Adrenal gland (tissue), 5 donors: ENCODE results near the gene IFNAR1.

ENCODE experiments used
- POLR2A ChIP-seq, 2 donors: fragments of 450-650 bp; IDR thresholded peaks; one replicate each; pipeline ENCODE4 v1.6.1; 2017; ENCODE audit warnings: antibody characterized with exemption in 2 of 2, mild to moderate bottlenecking in 2 of 2, moderate library complexity in 1 of 2
- TF ChIP-seq, protein P1 (sequence below), 6 experiments: fragments of 450-650 bp in 4 of 6; fragments of 200-600 bp in 2 of 6; sonication (generic) in 1 of 6; IDR thresholded peaks; 1 replicate in 5 of 6; 2 replicates in 1 of 6; pipeline versions ENCODE4 v1.5.1 to v1.8.0; 2016 to 2021; ENCODE audit warnings: antibody characterized with exemption in 6 of 6, mild to moderate bottlenecking in 2 of 6, moderate library complexity in 1 of 6
- donor health status: DM: no; HTN: no; CAD: no.

DNA sequence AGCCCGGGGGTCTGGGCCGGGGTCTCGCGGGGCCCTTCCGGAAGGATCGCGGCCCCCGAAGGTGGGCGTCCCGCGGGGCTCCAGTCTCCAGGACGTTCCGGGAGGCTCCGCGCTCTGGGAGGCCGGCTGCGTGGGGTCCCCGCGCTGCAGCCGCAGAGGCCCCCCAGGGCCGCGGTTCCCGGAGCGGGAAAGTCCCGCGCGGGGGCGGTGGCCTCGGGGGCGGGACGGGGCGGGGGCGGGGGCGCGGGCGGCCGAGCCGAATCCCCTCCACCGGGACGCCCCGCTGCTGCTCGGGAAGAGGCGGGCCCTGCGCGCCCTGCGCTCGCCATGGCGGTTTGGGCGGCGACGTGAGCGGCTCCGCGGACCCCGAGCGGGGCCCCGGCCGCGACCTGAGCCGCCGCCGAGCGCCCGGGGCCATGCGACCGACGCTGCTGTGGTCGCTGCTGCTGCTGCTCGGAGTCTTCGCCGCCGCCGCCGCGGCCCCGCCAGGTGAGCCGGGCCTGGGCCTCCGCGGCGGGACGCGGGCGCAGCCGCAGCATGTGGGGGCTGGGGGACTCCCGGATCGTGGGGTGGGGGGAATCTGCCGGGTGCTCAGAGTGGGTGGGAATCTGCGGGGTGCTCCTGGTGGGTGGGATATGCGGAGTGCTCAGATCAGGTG is 78.5 kb downstream of the IFNAR1 start, which contains the start of gene IFNGR2:
- TF ChIP-seq, protein P1, sequence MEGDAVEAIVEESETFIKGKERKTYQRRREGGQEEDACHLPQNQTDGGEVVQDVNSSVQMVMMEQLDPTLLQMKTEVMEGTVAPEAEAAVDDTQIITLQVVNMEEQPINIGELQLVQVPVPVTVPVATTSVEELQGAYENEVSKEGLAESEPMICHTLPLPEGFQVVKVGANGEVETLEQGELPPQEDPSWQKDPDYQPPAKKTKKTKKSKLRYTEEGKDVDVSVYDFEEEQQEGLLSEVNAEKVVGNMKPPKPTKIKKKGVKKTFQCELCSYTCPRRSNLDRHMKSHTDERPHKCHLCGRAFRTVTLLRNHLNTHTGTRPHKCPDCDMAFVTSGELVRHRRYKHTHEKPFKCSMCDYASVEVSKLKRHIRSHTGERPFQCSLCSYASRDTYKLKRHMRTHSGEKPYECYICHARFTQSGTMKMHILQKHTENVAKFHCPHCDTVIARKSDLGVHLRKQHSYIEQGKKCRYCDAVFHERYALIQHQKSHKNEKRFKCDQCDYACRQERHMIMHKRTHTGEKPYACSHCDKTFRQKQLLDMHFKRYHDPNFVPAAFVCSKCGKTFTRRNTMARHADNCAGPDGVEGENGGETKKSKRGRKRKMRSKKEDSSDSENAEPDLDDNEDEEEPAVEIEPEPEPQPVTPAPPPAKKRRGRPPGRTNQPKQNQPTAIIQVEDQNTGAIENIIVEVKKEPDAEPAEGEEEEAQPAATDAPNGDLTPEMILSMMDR (IDR thresholded peaks at IDR 0.05), result no peak
- peak in 1 of 2 donors; percentile 46 for TF ChIP-seq POLR2A (IDR thresholded peaks at IDR 0.05)
